HCT116 (cell line): Measurements from ENCODE around the gene DAZAP2. TPM values are rescaled to one million over a fixed set of nuclear protein-coding genes. Genes with fewer than 3 reads are reported as not detected.

Experiments used
- ATAC-seq: fragments of 200-7000 bp; cut with Tn5 transposase; 2 replicates; pipeline ENCODE4 v1.9.1; 2020; ENCODE audit warnings: mild to moderate bottlenecking, moderate library complexity
- BruUV-seq: library from RNA; stranded (reverse); fragments of 400-500 nt; replicated peaks from 2 replicates; lab custom pipeline; 2021; lab: Mats Ljungman, UMichigan
- CTCF ChIA-PET: fragments of 300-600 bp; sonication (Branson Sonifier 250); formaldehyde crosslinking; loops from one replicate; lab custom pipeline; 2021; ENCODE audit warnings: antibody characterized with exemption; lab: Charles Lee
- POLR2A ChIA-PET: fragments of 300-600, 350-600 bp; sonication (Branson Sonifier 250); formaldehyde crosslinking; loops from one replicate; lab custom pipeline; 2021; ENCODE audit warnings: antibody characterized with exemption; lab: Charles Lee
- RAD21 ChIA-PET, 2 experiments: fragments of 300-600 bp; sonication (Branson Sonifier 250); formaldehyde crosslinking; loops; one replicate each; lab custom pipeline; 2023; ENCODE audit warnings: low total read pairs in 2 of 2; ENCODE audit not compliant: uncharacterized antibody in 2 of 2, unreplicated experiment in 2 of 2, low non-redundant PET in 1 of 2; lab: Charles Lee
- DNase-seq: peaks from one replicate; pipeline ENCODE4 v3.0.0-alpha.2; 2010; ENCODE audit warnings: low read depth, low spot score
- H2AFZ ChIP-seq: fragments of 200-600 bp; shearing (Covaris generic), sonication (generic); 2 replicates; pipeline ENCODE4 v1.6.1; 2017; ENCODE audit warnings: low read depth, mixed run types, mixed read lengths, antibody characterized with exemption, low read length; ENCODE audit not compliant: poor library complexity, severe bottlenecking
- H3K27ac ChIP-seq: 2 replicates; pipeline ENCODE4 v1.5.1; 2012; ENCODE audit warnings: low read depth, low read length
- H3K27me3 ChIP-seq: fragments of 200-600 bp; sonication (generic); 2 replicates; pipeline ENCODE4 v1.6.1; 2016; ENCODE audit warnings: mixed run types, low read length, mixed read lengths; ENCODE audit not compliant: insufficient read depth
- H3K36me3 ChIP-seq, 2 experiments: fragments of 200-500 bp in 1 of 2; fragments of 200-600 bp in 1 of 2; sonication (Bioruptor generic) in 1 of 2; sonication (generic) in 1 of 2; 2 replicates each; pipeline versions ENCODE4 v1.5.1 to v1.6.1; 2014 to 2016; ENCODE audit warnings: low read length in 2 of 2, inconsistent platforms in 1 of 2, mixed read lengths in 1 of 2, mixed run types in 1 of 2; ENCODE audit not compliant: insufficient read depth in 2 of 2, control insufficient read depth in 1 of 2
- H3K4me1 ChIP-seq, 2 experiments: fragments of 200-600 bp in 1 of 2; sonication (generic) in 1 of 2; 2 replicates each; pipeline versions ENCODE4 v1.5.1 to v1.6.1; 2012 to 2017; ENCODE audit warnings: low read length in 2 of 2, inconsistent platforms in 1 of 2, mild to moderate bottlenecking in 1 of 2, mixed read lengths in 1 of 2, mixed run types in 1 of 2, moderate library complexity in 1 of 2; ENCODE audit not compliant: insufficient read depth in 2 of 2, control insufficient read depth in 1 of 2
- H3K4me2 ChIP-seq: fragments of 200-600 bp; sonication (generic); 2 replicates; pipeline ENCODE4 v1.6.1; 2017; ENCODE audit warnings: mixed run types, low read length, mixed read lengths
- H3K4me3 ChIP-seq, 2 experiments: fragments of 200-600 bp in 1 of 2; sonication (generic) in 1 of 2; replicated peaks in 1 of 2; 2 replicates each; pipeline ENCODE4 v1.5.1; 2011 to 2016; ENCODE audit warnings: low read length in 2 of 2, control low read depth in 1 of 2, low read depth in 1 of 2, mild to moderate bottlenecking in 1 of 2, mixed read lengths in 1 of 2, mixed run types in 1 of 2
- H3K79me2 ChIP-seq: fragments of 200-600 bp; sonication (generic); 2 replicates; pipeline ENCODE4 v1.6.1; 2017; ENCODE audit warnings: mild to moderate bottlenecking, mixed run types, low read length, moderate library complexity, mixed read lengths; ENCODE audit not compliant: insufficient read depth
- H3K9ac ChIP-seq: fragments of 200-600 bp; sonication (generic); 2 replicates; pipeline ENCODE4 v1.6.1; 2016; ENCODE audit warnings: low read length, mixed read lengths
- H3K9me2 ChIP-seq: fragments of 200-600 bp; sonication (generic), shearing (Covaris generic); 2 replicates; pipeline ENCODE4 v1.6.1; 2017; ENCODE audit warnings: mixed run types, mild to moderate bottlenecking, moderate library complexity; ENCODE audit not compliant: insufficient read depth
- H3K9me3 ChIP-seq, 2 experiments: fragments of 200-500 bp in 1 of 2; fragments of 200-600 bp in 1 of 2; sonication (Bioruptor generic) in 1 of 2; sonication (generic) in 1 of 2; 2 replicates each; pipeline ENCODE4 v1.6.1; 2014 to 2017; ENCODE audit warnings: low read length in 2 of 2, mixed read lengths in 2 of 2, inconsistent platforms in 1 of 2, low read depth in 1 of 2, mild to moderate bottlenecking in 1 of 2, mixed run types in 1 of 2, moderate library complexity in 1 of 2; ENCODE audit not compliant: control insufficient read depth in 1 of 2, insufficient read depth in 1 of 2
- H4K20me1 ChIP-seq: fragments of 200-600 bp; sonication (generic), shearing (Covaris generic); 2 replicates; pipeline ENCODE4 v1.6.1; 2017; ENCODE audit warnings: mixed run types, mild to moderate bottlenecking, moderate library complexity; ENCODE audit not compliant: insufficient read depth
- CTCF ChIP-seq, 3 experiments: fragments of 200-600 bp in 1 of 3; sonication (generic) in 1 of 3; IDR thresholded peaks in 2 of 3; conservative IDR thresholded peaks in 1 of 3; 2 replicates each; pipeline ENCODE4 v1.5.1; 2012 to 2017; ENCODE audit warnings: low read depth in 2 of 3, low read length in 2 of 3, antibody characterized with exemption in 1 of 3, borderline replicate concordance in 1 of 3, control low read depth in 1 of 3, mild to moderate bottlenecking in 1 of 3, mixed read lengths in 1 of 3, mixed run types in 1 of 3, moderate library complexity in 1 of 3; ENCODE audit not compliant: insufficient read depth in 1 of 3
- POLR2A ChIP-seq: IDR thresholded peaks from 2 replicates; pipeline ENCODE4 v1.7.0; 2011; ENCODE audit warnings: borderline replicate concordance; ENCODE audit not compliant: insufficient read depth, insufficient read length; ENCODE audit errors: extremely low read depth
- TCF7L2 ChIP-seq: IDR thresholded peaks from 2 replicates; pipeline ENCODE4 v1.7.0; 2011; ENCODE audit warnings: borderline replicate concordance, inconsistent platforms; ENCODE audit not compliant: insufficient read depth, insufficient read length; ENCODE audit errors: extremely low read depth
- ZBTB33 ChIP-seq: IDR thresholded peaks from 2 replicates; pipeline ENCODE4 v1.6.1; 2011; ENCODE audit warnings: mild to moderate bottlenecking, low read length, moderate library complexity; ENCODE audit not compliant: insufficient replicate concordance; ENCODE audit errors: extremely low read depth
- intact Hi-C: fragments of 100-400 bp; cut with micrococcal nuclease; formaldehyde crosslinking; loops from 2 replicates; pipeline ENCODE4 v1.10.0; 2022
- total RNA-seq: library from RNA; stranded (reverse); gene quantifications from one replicate; pipeline ENCODE4 v1.2.1, GENCODE V29; 2021; ENCODE audit not compliant: unreplicated experiment

DAZAP2 gene
- total RNA-seq, 1 experiment from 2014 or later: 157 TPM

GRCh38 chr12:51210690-51211395 lies 27.8 kb upstream of the DAZAP2 start:
- no peak for ATAC-seq
- H3K4me1 ChIP-seq: peaks cover 0 to 6% of the 10 kb centered on the region in 2 experiments; a peak in 2 of 4 replicates
- no peak overlapping the region for H3K4me2 ChIP-seq
- H3K9me3 ChIP-seq: no peaks in the 10 kb centered on the region
- RAD21 ChIA-PET: no interaction called here
- H2AFZ ChIP-seq: no peak overlapping the region
- no peaks in the 10 kb centered on the region for H3K9me2 ChIP-seq
- intact Hi-C loops: loop anchor here (10.0 kb wide), 1 partner anchor 126 kb away; the partner anchor contains the start of gene CSRNP2
- H3K79me2 ChIP-seq: no peaks in the 10 kb centered on the region
- POLR2A ChIA-PET: no interaction called here
- no peaks in the 10 kb centered on the region for H3K36me3 ChIP-seq
- H3K27me3 ChIP-seq: no peaks in the 10 kb centered on the region
- no peak overlapping the region for H3K4me3 ChIP-seq
- no peak for DNase-seq
- H4K20me1 ChIP-seq: no peaks in the 10 kb centered on the region
- no peak overlapping the region for H3K9ac ChIP-seq
- no TSS peak for BruUV-seq
- no peak overlapping the region for H3K27ac ChIP-seq
- CTCF ChIA-PET: no interaction called here
- no peak for TF ChIP-seq CTCF (IDR thresholded peaks at IDR 0.05 in 2 of 3, conservative IDR thresholded peaks at IDR 0.05 in 1 of 3; ENCODE audit: borderline replicate concordance in 1 of 3, insufficient read depth in 1 of 3, low read depth in 2 of 3, low read length in 2 of 3)
- no peak for TF ChIP-seq ZBTB33
- no peak for TF ChIP-seq TCF7L2
- TF ChIP-seq POLR2A: no peak
- TF ChIP-seq, all 23 proteins: peak for 0
